HG02981 (cell line): Measurements from ENCODE around the gene CARD14.

Source experiments
- ATAC-seq: cut with Tn5 transposase; IDR thresholded peaks from one replicate; pipeline ENCODE4 v1.9.1; 2021; ENCODE audit warnings: mild to moderate bottlenecking, moderate library complexity; ENCODE audit not compliant: unreplicated experiment

The CARD14 gene

GRCh38 chr17:80209765-80210164 is 39.9 kb downstream of the CARD14 start:
- ATAC-seq: no peak

- no peak for ATAC-seq
Observed at GRCh38 chr17:80210348-80211108, 40.7 kb downstream of the CARD14 start.

- ATAC-seq: no peak
Observed at GRCh38 chr17:80212109-80212508, 42.3 kb downstream of the CARD14 start.

DNA sequence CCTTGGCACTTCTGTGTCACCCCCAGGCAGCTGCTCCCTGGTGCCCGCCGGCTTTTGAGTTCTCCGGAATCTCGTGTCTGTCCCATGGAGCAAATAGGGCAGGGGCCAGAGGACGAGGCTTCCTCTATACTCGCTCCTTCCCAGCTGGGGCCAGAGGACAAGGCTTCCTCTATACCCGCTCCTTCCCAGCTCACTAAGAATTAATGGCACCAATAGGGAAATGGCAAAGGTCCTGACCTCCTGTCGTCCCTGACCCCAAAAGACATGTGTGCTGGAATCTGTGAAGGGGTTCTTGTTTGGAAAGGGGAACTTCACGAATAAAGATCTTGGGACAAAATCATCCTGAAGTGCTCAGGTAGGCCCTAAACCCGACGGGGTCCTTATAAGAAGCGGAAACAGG is 42.7 kb downstream of the CARD14 start:
- no peak for ATAC-seq

GRCh38 chr17:80212962-80213642 is 43.3 kb downstream of the CARD14 start:
- ATAC-seq: no peak

DNA sequence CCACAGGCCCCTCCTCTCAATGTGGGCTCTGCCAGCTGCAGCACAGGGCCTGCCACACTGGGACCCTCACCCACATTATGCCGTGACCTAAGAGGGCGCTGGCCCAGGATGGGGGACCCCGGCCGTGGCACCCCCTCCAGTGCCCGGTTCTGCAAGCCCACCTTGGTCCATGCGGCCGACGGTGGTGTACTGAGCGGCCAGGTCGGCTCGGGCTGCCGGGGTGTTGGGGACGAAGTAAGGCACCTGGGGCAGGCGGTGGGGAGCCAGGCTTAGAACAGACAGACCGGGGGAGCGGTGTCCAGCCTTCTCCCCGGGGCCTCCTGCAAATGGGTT is 43.8 kb downstream of the CARD14 start:
- no peak for ATAC-seq

GRCh38 chr17:80214012-80214877 is 44.4 kb downstream of the CARD14 start:
- ATAC-seq: no peak

DNA sequence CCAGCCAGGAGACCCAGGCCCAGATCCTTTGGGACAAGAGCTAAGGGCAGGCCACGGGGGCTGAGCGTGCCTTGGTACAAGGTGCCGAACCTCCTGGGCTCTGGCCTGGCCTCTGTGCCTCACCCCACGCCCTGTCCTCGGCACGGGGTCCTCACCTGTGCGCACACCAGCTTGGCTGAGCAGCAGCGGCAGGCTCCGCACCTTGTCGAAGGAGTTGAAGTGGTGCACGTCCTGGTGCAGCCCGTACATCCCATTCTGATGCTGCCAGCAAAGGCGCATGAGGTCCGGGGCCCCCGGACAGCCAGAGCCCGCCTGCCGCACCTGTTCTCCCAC is 45.0 kb downstream of the CARD14 start:
- no peak for ATAC-seq

GRCh38 chr17:80216473-80217456 is 46.9 kb downstream of the CARD14 start:
- no peak for ATAC-seq

GRCh38 chr17:80217703-80218362 is 48.0 kb downstream of the CARD14 start:
- ATAC-seq: no peak

DNA sequence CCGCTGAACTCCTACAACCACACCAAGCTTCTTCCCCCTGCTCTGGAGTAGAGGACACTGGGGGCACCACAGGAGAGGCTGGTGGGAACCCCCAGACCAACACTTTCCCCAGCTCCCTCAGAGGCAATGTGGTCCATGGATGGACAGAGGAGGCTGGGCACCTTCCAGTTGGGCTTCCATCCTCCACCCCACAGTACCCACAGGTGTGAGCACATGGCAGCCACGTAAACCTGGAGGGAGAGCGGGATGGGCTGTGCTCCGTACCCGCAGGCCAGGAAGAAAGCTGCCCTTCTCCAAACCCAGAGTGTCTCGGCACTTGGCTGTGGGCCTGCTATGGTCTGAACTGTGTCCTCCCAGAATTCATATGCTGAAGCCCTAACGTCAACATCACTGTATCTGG is 48.6 kb downstream of the CARD14 start:
- ATAC-seq: no peak

- ATAC-seq: peak; percentile 67
Observed at GRCh38 chr17:80219013-80219762, 49.4 kb downstream of the CARD14 start.

GRCh38 chr17:80219763-80220053 is 49.9 kb downstream of the CARD14 start:
- ATAC-seq: peak; percentile 22

DNA sequence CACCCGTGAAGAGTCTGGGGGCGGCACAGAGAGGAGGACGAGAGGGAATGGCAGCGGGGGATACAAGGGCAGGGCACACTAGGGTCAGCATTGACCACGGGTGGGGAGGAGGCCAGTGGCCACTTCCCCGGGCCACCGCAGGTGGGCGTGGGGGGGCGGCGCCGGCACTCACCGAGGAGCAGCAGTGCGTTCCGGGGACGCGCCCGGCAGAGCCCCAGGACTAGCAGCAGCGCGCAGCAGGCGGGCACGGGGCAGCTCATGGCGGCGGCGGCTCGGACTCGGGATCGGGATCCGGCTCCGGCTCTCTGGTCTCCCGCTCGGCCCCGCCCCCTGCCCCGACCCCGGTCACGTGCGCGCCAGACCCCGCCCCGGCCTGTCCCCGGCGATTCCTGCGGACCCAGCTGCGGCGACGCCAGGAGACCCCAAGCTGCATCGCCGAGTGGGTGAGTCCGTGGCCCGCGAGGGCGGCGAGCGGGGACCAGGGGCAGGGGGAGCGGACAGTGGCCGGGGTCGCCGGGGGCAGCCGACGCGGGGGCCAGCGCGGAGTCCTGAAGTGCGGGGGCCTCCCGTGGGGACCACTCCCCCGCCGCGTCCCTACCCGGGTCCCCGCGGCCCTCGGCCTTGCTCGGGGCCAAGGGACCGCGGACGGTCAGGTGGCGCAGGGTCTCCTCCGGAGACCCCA is 50.4 kb downstream of the CARD14 start, which contains the start of the genes SGSH and SLC26A11:
Gene SGSH, minus strand, starts transcription at position 280 of the 682 bp plus-strand sequence. Its CDS starts 20 bp downstream, at position 260.
Gene SLC26A11, plus strand, starts transcription at position 374 of the 682 bp plus-strand sequence. CDS start 1,134 bp downstream, outside the sequence.
- peak; percentile 27 for ATAC-seq

- no peak for ATAC-seq
Observed at GRCh38 chr17:80220736-80221215, 50.9 kb downstream of the CARD14 start.

DNA sequence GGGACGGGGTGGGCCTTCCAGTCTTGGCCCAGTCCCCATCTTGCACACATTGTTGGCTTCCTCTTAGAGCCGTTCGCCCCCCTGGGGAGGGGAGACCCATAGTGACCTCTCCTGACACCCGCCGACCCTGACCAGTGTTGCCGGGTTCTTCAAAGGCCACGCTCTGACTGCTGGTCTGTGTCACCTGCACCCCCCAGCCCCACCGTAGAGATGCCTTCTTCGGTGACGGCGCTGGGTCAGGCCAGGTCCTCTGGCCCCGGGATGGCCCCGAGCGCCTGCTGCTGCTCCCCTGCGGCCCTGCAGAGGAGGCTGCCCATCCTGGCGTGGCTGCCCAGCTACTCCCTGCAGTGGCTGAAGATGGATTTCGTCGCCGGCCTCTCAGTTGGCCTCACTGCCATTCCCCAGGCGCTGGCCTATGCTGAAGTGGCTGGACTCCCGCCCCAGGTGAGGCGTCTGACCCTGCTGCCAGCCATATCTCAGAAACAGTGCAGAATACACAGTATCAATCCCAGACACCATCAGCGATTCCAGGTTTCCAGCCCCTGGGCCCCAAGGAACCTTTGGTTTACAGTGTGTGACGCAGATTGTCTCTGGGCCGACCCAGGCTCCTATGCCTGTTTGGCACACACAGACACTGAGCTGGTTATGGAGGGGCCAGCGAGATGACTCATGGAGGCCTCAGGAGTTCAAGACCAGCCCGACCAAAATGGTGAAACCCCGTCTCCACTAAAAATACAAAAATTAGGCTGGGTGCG is 51.7 kb downstream of the CARD14 start:
- no peak for ATAC-seq

GRCh38 chr17:80222376-80223141 is 52.7 kb downstream of the CARD14 start:
- no peak for ATAC-seq
